GM12891 (cell line): ENCODE results near the gene ITGB4.

Experiments used
- POLR2A ChIP-seq: IDR thresholded peaks from 2 replicates; pipeline ENCODE4 v1.6.1; 2011; ENCODE audit warnings: low read depth, low read length, control low read depth
- POLR2AphosphoS5 ChIP-seq: IDR thresholded peaks from 2 replicates; pipeline ENCODE4 v1.6.1; 2011; ENCODE audit warnings: low read depth, low read length, control low read depth
- POU2F2 ChIP-seq: IDR thresholded peaks from 2 replicates; pipeline ENCODE4 v1.6.1; 2011; ENCODE audit warnings: low read depth, mild to moderate bottlenecking, control low read depth, low read length, moderate library complexity
- SPI1 ChIP-seq: IDR thresholded peaks from 2 replicates; pipeline ENCODE4 v1.6.1; 2011; ENCODE audit warnings: low read depth, low read length, control low read depth
- TAF1 ChIP-seq: IDR thresholded peaks from 2 replicates; pipeline ENCODE4 v1.6.1; 2011; ENCODE audit warnings: low read depth, low read length, control low read depth

DNA sequence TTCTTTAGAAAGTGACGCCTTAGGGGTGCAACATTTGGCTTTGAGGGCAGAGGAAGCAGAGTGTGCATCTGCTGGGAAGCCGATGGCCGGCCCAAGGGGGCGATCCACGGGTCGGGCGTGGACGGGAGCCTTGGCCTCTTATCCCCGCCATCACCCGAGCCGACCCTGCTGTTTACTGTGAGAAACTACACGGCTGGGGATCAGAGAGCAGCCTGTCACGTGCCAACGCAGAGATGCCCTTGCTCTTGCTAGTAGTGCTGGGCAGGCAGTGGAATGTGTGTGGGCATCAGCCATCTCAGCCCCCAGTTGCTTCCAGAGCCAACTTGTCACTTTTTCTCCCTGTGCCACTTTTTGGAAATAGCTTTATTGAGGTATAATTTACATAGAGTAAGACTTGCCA, 26.7 kb upstream of the ITGB4 start:
- no peak for TF ChIP-seq POLR2A
- no peak for TF ChIP-seq POLR2AphosphoS5
- TF ChIP-seq POU2F2: no peak
- no peak for TF ChIP-seq TAF1
- TF ChIP-seq SPI1: no peak
